Neuronal stem cell (in vitro differentiated cells): Measurements from ENCODE around the gene ULK4.
"Not testable (repeated sequence)": the region's sequence is repeated elsewhere in the genome, so short reads cannot be mapped to it uniquely, and the experiment has no call there.

Experiments
- DNase-seq: peaks from one replicate; pipeline ENCODE4 v3.0.0-alpha.2; 2013; ENCODE audit warnings: low spot score
- H2AFZ ChIP-seq: one replicate; pipeline ENCODE4 v1.6.1; 2013; ENCODE audit warnings: mild to moderate bottlenecking, low read length, inconsistent platforms
- H2AK5ac ChIP-seq: 2 replicates; pipeline ENCODE4 v1.6.1; 2013; ENCODE audit warnings: low read depth, mild to moderate bottlenecking, inconsistent platforms, low read length, moderate library complexity, mixed read lengths
- H2BK120ac ChIP-seq: 2 replicates; pipeline ENCODE4 v1.6.1; 2013; ENCODE audit warnings: low read depth, mild to moderate bottlenecking, inconsistent platforms, low read length, moderate library complexity, mixed read lengths
- H2BK12ac ChIP-seq: one replicate; pipeline ENCODE4 v1.6.1; 2013; ENCODE audit warnings: low read length, inconsistent platforms
- H2BK15ac ChIP-seq: 2 replicates; pipeline ENCODE4 v1.6.1; 2013; ENCODE audit warnings: mild to moderate bottlenecking, low read length, inconsistent platforms, mixed read lengths
- H2BK5ac ChIP-seq: one replicate; pipeline ENCODE4 v1.6.1; 2013; ENCODE audit warnings: inconsistent platforms, mild to moderate bottlenecking, low read length, moderate library complexity
- H3K14ac ChIP-seq: one replicate; pipeline ENCODE4 v1.6.1; 2013; ENCODE audit warnings: low read length, inconsistent platforms
- H3K18ac ChIP-seq: 2 replicates; pipeline ENCODE4 v1.6.1; 2013; ENCODE audit warnings: low read length, inconsistent platforms
- H3K23ac ChIP-seq: 2 replicates; pipeline ENCODE4 v1.6.1; 2013; ENCODE audit warnings: low read depth, mild to moderate bottlenecking, mixed read lengths, low read length, inconsistent platforms; ENCODE audit not compliant: poor library complexity
- H3K27ac ChIP-seq: replicated peaks from 3 replicates; pipeline ENCODE4 v1.5.1; 2013; ENCODE audit warnings: low read length, inconsistent platforms
- H3K27me3 ChIP-seq, 3 experiments: 2 replicates each; pipeline ENCODE4 v1.6.1; 2013; ENCODE audit warnings: low read length in 3 of 3, mild to moderate bottlenecking in 2 of 3, inconsistent platforms in 1 of 3, low read depth in 1 of 3, mixed read lengths in 1 of 3, moderate library complexity in 1 of 3; ENCODE audit not compliant: control insufficient read depth in 3 of 3, insufficient read depth in 3 of 3
- H3K36me3 ChIP-seq, 2 donors: replicated peaks in 1 of 2; 2 replicates each; pipeline ENCODE4 v1.6.1; 2013; ENCODE audit warnings: low read length in 2 of 2; ENCODE audit not compliant: control insufficient read depth in 2 of 2, insufficient read depth in 2 of 2
- H3K4ac ChIP-seq: 2 replicates; pipeline ENCODE4 v1.6.1; 2013; ENCODE audit warnings: inconsistent platforms, mild to moderate bottlenecking, low read length, moderate library complexity
- H3K4me1 ChIP-seq, 2 donors: 1 replicate in 1 of 2; 2 replicates in 1 of 2; pipeline ENCODE4 v1.6.1; 2013; ENCODE audit warnings: low read length in 2 of 2, low read depth in 1 of 2; ENCODE audit not compliant: control insufficient read depth in 2 of 2, insufficient read depth in 1 of 2
- H3K4me2 ChIP-seq: one replicate; pipeline ENCODE4 v1.6.1; 2013; ENCODE audit warnings: mild to moderate bottlenecking, low read length, inconsistent platforms; ENCODE audit not compliant: insufficient read depth, poor library complexity, severe bottlenecking
- H3K4me3 ChIP-seq, 2 donors: 2 replicates each; pipeline ENCODE4 v1.5.1; 2013; ENCODE audit warnings: low read length in 2 of 2, mild to moderate bottlenecking in 2 of 2, inconsistent platforms in 1 of 2, moderate library complexity in 1 of 2
- H3K79me1 ChIP-seq: one replicate; pipeline ENCODE4 v1.6.1; 2013; ENCODE audit warnings: low read depth, mild to moderate bottlenecking, inconsistent platforms, low read length, moderate library complexity
- H3K9ac ChIP-seq: one replicate; pipeline ENCODE4 v1.6.1; 2013; ENCODE audit warnings: mild to moderate bottlenecking, low read depth, low read length, inconsistent platforms; ENCODE audit not compliant: poor library complexity
- H3K9me3 ChIP-seq, 2 donors: replicated peaks in 1 of 2; 2 replicates each; pipeline versions ENCODE3 to v1.6.1; 2013; ENCODE audit warnings: low read length in 2 of 2, mild to moderate bottlenecking in 2 of 2, inconsistent platforms in 1 of 2, low read depth in 1 of 2, mixed read lengths in 1 of 2, moderate library complexity in 1 of 2; ENCODE audit not compliant: control insufficient read depth in 2 of 2, insufficient read depth in 1 of 2
- H4K8ac ChIP-seq: one replicate; pipeline ENCODE4 v1.6.1; 2013; ENCODE audit warnings: low read depth, mild to moderate bottlenecking, inconsistent platforms, low read length, moderate library complexity
- H4K91ac ChIP-seq: one replicate; pipeline ENCODE4 v1.6.1; 2013; ENCODE audit warnings: low read length, low read depth, mild to moderate bottlenecking, inconsistent platforms; ENCODE audit not compliant: poor library complexity
- WGBS, 2 donors: extraction: QIAGEN DNeasy Blood & Tissue Kit; methylation state at CpG; one replicate each; pipeline ENCODE4 v1.1.7; 2013; ENCODE audit warnings: missing lambda C conversion rate in 2 of 2, mixed read lengths in 1 of 2; ENCODE audit not compliant: insufficient read length in 2 of 2, insufficient replicate concordance in 1 of 2; ENCODE audit errors: extremely low coverage in 2 of 2; 5-methylcytosine and 5-hydroxymethylcytosine counted together

The ULK4 gene

DNA sequence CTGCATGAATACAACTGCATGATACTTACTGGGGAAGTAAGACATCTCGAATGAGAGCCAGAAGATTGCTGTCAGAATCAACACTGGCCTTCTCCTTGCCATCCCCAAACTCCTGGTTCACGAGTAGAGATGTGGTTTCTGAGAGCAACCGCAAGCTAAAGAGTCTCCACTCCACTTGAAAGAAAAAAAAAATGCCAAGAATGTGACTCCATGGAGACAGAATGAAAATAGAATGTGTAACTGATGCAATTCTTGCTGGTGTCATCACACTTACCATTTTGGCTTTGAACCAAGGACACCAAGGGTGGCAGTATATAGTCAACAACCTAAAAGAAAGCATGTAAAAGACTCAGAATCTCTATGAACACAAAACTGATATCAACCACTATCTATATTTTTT is 280.4 kb downstream of the ULK4 start:
- Histone ChIP-seq H3K4ac (no peak overlapping the region), H3K9me3 (no peaks in the 10 kb centered on the region), H2BK12ac (no peak overlapping the region), H3K27ac (no peak overlapping the region), H3K27me3 (no peaks in the 10 kb centered on the region), H3K9ac (no peak overlapping the region), H2BK15ac (no peak overlapping the region), H3K14ac (no peak overlapping the region), H3K18ac (no peak overlapping the region), H4K91ac (no peak overlapping the region), H3K4me1 (peaks cover 4 to 9% of the 10 kb centered on the region in 2 donors), H4K8ac (no peak overlapping the region), H3K79me1 (no peaks in the 10 kb centered on the region), H2BK5ac (no peak overlapping the region), H3K36me3 (no peaks in the 10 kb centered on the region), H3K4me3 (no peak overlapping the region), H3K4me2 (no peak overlapping the region), H2BK120ac (no peak overlapping the region), H3K23ac (no peak overlapping the region), H2AK5ac (no peak overlapping the region), H2AFZ (peak overlapping the region; percentile 25)
- no peak for DNase-seq
- no CpG with 5 or more reads among the region's 3 CpGs for WGBS, 2 donors

GRCh38 chr3:41679374-41679773 is 282.5 kb downstream of the ULK4 start:
- no peak overlapping the region for H4K8ac ChIP-seq
- H2BK15ac ChIP-seq = no peak overlapping the region
- no peak overlapping the region for H2BK5ac ChIP-seq
- no peak overlapping the region for H3K27ac ChIP-seq
- H3K14ac ChIP-seq = no peak overlapping the region
- no peaks in the 10 kb centered on the region for H3K27me3 ChIP-seq
- H2AK5ac ChIP-seq = no peak overlapping the region
- H3K4me3 ChIP-seq = no peak overlapping the region
- H2AFZ ChIP-seq = no peak overlapping the region
- H3K23ac ChIP-seq = no peak overlapping the region
- no peaks in the 10 kb centered on the region for H3K79me1 ChIP-seq
- H3K4ac ChIP-seq = no peak overlapping the region
- no peaks in the 10 kb centered on the region for H3K9me3 ChIP-seq
- no CpG with 5 or more reads among the region's 1 CpG for WGBS, 2 donors
- no peak overlapping the region for H3K18ac ChIP-seq
- no peak overlapping the region for H2BK120ac ChIP-seq
- no peak overlapping the region for H2BK12ac ChIP-seq
- DNase-seq = no peak
- H3K9ac ChIP-seq = no peak overlapping the region
- H3K4me1 ChIP-seq = peaks cover 4 to 9% of the 10 kb centered on the region in 2 donors
- H3K4me2 ChIP-seq = no peak overlapping the region
- no peaks in the 10 kb centered on the region for H3K36me3 ChIP-seq
- no peak overlapping the region for H4K91ac ChIP-seq

DNA sequence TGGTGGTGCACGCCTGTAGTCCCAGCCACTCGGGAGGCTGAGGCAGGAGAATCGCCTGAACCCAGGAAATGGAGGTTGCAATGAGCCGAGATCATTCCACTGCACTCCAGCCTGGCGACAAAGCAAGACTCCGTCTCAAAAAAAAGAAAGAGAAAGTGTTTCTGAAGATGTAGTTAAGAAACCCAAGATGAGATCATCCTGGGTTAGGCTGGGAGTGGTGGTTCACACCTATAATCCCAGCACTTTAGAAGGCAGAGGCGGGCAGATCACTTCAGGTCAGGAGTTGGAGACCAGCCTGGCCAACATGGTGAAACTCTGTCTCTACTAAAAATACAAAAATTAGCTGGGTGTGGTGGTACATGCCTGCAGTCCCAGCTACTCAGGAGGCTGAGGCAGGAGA is 286.8 kb downstream of the ULK4 start:
- not testable (repeated sequence) for H2BK15ac ChIP-seq
- no CpG with 5 or more reads among the region's 7 CpGs for WGBS, 2 donors

DNA sequence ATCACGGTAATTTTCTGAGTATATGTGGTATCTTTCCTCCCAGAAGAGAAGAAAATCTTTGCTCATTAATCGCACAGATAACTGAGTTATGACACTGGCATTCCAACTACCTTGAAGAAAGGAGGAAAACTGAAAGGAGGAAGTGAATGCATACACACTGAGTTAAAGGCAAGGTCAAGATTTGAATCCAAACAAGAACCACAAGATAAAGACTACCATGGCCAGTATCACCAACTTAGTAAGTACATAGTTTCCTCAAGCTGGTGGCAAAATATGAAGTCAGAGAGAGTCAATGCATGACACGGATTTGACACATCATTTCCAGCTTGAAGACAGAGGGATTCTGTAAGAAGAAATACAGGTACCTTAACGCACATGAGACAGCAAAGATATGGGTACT is 287.5 kb downstream of the ULK4 start:
- H3K23ac ChIP-seq = no peak overlapping the region
- H2BK5ac ChIP-seq = no peak overlapping the region
- no peak overlapping the region for H4K8ac ChIP-seq
- H3K9me3 ChIP-seq = peaks cover 0 to 8% of the 10 kb centered on the region in 2 donors
- H3K4me2 ChIP-seq = no peak overlapping the region
- H3K27ac ChIP-seq = no peak overlapping the region
- H3K9ac ChIP-seq = no peak overlapping the region
- H2BK12ac ChIP-seq = no peak overlapping the region
- H3K4me3 ChIP-seq = no peak overlapping the region
- no peak overlapping the region for H3K14ac ChIP-seq
- H3K18ac ChIP-seq = no peak overlapping the region
- no peak overlapping the region for H2BK120ac ChIP-seq
- H3K36me3 ChIP-seq = no peaks in the 10 kb centered on the region
- H2AFZ ChIP-seq = no peak overlapping the region
- WGBS, 2 donors = no CpG with 5 or more reads among the region's 4 CpGs
- H3K4ac ChIP-seq = no peak overlapping the region
- H3K4me1 ChIP-seq = no peaks in the 10 kb centered on the region
- H3K27me3 ChIP-seq = no peaks in the 10 kb centered on the region
- H4K91ac ChIP-seq = no peak overlapping the region
- no peaks in the 10 kb centered on the region for H3K79me1 ChIP-seq
- no peak for DNase-seq
- H2BK15ac ChIP-seq = no peak overlapping the region
- H2AK5ac ChIP-seq = no peak overlapping the region

More for the DNA sequence above, 286.8 kb downstream of the ULK4 start:
- not testable (repeated sequence) for H3K4ac ChIP-seq, DNase-seq, H2AK5ac ChIP-seq, H3K14ac ChIP-seq, H2BK120ac ChIP-seq, H3K36me3 ChIP-seq, H4K91ac ChIP-seq, H3K9ac ChIP-seq, H3K4me3 ChIP-seq, H2AFZ ChIP-seq, H3K23ac ChIP-seq, H2BK5ac ChIP-seq, H3K4me1 ChIP-seq, H3K4me2 ChIP-seq, H3K79me1 ChIP-seq, H2BK12ac ChIP-seq, H3K9me3 ChIP-seq, H3K27ac ChIP-seq, H3K27me3 ChIP-seq, H3K18ac ChIP-seq, H4K8ac ChIP-seq
